ENCODE measurements around the gene INAFM2.

Gene INAFM2

DNA sequence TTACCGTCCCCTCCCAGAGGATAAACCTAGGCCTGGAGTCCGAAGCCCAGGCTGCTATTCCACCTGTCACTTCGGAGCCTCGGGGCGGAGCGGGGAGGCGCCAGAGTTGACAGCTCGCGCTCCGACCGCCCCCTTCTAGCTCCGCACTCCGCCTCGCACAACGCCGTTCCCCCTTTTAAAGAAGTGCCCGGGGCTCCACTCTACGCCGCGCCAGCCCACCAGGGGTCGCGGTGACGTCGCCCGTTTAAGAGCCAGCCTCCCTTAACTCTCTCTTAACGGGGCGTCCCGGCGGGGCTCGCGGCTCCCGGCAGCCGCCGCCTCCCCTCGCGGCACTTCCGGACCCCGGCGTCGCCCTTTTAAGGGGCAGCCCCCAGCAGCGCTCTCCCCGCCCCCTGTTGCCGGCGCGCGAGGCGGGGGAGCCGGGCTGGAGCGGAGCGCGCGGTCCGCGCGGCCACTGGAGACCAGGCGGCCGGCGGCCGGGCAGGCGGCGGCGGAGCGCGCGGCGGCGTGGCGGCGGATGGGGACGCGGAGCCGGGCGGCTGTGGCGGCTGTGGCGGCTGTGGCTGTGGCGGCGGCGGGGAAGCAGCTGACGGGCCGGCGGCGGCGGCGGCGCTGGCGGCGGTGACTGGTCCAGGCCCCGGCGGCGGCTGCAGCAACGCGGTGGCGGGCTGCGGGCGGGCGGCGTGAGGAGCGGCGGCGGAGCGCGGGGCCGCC, at the start of gene INAFM2:
TSS of gene INAFM2 (plus strand) at position 454 of the 714 bp plus-strand sequence. CDS start 364 bp downstream, outside the sequence.
- peak; percentile 97 for DNase-seq

DNA sequence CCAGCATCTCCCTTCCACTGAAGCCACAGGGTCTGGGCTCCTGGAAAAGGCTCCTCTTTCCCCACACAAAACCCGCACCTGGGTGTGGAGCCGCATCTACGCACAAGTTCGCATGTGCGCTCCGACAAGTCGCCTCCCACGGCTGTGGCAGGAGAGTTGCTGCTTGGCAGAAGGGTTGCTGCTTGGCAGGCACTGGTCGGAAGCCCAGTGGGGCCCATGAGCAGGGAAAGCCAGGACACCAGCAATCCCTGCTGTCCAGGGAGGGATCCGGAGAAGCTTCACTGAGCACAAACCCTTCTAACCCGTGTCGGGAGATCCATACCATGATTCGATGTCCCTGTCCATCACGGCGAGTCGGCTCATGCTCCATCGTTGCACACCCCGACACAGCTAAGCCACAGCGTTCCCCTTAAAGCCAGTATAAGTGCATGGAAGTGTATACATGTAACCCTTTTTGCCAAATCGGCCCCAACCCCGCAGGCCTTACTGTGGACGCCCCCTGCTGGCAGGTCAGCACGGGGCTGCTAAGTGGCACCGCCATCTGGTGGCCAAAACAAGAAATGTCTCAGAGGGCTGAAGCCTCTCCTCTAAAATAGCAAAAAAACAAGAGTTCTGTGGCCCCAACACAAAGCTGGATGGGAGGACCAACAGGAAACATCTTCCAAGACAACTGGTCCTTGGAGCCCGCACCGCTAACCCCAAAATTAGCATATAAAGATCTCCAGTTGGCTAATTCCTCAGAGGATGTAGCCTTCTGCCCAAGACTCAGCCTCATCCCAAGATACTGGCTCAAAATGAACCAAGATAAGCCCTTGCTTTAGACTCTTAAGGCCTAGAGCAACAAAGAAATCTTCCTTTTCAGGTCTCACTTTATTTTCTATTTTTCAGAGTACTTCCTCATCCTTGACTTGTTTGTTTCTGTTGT, 48.9 kb upstream of the INAFM2 start:
- DNase-seq = peak; percentile 75

DNA sequence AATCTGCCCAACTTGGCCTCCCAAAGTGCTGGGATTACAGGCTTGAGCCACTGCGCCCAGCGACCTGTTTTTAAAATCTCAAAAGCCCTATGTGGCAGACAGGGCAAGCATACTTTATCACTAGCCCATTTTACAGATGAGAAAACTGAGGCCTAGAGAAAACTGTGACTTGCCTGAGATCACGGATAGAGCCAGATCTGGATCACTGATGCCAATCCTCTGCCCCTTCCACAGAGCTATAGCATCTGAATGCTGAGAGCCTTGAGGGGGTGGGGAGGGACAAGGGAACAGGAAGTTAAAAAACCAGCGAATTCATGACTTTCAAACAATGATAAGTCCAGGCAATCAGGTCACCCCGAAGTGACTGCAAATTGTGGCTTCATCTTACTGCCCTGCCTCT, 48.0 kb upstream of the INAFM2 start:
- no peak for DNase-seq

DNA sequence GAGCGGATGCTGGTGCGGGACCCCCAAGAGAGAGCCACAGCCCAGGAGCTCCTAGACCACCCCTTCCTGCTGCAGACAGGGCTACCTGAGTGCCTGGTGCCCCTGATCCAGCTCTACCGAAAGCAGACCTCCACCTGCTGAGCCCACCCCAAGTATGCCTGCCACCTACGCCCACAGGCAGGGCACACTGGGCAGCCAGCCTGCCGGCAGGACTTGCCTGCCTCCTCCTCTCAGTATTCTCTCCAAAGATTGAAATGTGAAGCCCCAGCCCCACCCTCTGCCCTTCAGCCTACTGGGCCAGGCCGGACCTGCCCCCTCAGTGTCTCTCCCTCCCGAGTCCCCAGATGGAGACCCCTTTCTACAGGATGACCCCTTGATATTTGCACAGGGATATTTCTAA, 47.5 kb upstream of the INAFM2 start:
- DNase-seq = no peak

DNA sequence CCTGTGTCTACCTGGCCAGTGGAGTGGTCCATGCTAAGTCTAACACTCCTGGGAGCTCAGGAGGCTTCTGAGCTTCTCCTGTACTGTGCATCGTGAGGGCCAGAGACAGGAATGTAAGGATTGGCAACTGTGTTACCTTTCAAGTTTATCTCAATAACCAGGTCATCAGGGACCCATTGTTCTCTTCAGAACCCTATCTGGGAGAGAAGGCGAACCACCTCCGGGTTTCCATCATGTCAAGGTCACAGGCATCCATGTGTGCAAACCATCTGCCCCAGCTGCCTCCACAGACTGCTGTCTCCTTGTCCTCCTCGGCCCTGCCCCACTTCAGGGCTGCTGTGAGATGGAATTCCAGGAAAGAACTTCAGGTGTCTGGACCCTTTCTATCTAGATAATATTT, 46.6 kb upstream of the INAFM2 start:
- peak; percentile 28 for DNase-seq

DNA sequence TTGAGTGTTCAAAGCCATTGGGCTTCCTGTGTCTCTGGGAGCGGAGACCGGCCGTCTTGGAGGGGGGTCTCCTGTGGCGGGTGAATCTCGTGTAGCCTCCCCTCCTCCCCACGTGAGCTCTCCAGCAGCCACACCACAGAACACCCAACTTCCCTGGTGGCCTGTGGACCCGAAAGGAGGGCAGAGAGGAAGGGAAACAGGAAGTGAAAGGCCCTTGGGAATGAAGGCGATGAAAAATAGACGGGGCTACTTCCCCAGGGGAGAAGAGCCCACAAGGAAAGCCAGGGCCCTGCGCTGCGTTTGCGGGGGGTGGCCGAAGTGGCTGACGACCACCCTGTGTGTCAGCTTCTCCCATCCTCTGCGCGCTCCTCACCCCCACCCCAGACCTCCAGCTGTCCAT, 46.0 kb upstream of the INAFM2 start:
- no peak for DNase-seq

DNA sequence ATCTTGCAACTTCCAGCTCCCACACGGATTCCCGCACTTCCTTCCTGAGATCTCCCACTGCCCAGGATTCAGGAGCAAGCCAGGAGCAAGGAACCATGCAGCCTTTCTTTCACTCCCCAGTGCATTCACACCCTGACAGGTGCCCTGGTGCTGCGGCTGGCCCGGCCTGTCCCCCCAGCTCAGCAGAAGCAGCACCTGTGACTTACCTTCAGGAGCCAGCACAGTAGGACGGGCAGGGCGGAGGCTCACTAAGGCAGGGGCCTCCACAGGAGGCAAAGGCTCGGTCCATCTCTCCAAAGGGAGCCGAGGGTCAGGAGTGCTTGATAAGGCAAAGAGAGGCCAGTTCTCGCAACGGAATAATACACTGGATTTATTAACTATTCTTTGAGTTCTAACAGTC, 45.5 kb upstream of the INAFM2 start:
- no peak for DNase-seq

DNA sequence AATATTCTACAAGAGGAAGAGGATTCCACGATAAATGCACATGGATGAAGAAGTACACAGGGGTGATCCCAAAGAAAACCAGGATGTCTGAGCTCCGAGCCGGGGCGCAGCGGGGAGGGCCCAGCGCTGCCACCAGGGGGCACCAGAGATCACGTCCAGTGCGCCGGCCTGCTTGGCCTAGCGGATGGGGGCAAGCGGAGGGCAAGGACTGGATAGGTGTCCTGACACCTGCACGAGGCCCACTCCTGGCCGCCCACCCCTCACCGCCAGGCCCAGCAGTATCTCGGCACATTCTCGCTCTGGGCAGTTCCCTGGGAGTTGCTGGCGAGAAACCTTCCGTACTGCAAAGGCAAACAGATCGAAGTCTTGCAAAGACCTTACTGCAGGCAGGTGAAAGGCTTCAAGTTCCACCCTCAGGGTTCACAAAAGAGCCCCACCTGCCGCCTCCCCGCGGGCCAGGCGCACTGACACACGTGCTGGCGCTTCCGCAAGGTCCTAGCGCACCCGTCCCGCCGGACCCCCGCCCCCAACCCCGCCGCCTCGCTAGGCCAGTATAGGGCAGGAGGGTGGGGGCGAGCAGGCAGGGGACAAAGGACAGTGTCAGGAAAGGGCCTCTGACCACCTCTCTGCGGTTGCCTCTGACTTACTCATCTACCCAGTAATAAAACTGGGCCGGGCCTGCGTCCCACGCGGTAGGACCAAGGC, 43.9 kb upstream of the INAFM2 start:
- DNase-seq = peak; percentile 57

DNA sequence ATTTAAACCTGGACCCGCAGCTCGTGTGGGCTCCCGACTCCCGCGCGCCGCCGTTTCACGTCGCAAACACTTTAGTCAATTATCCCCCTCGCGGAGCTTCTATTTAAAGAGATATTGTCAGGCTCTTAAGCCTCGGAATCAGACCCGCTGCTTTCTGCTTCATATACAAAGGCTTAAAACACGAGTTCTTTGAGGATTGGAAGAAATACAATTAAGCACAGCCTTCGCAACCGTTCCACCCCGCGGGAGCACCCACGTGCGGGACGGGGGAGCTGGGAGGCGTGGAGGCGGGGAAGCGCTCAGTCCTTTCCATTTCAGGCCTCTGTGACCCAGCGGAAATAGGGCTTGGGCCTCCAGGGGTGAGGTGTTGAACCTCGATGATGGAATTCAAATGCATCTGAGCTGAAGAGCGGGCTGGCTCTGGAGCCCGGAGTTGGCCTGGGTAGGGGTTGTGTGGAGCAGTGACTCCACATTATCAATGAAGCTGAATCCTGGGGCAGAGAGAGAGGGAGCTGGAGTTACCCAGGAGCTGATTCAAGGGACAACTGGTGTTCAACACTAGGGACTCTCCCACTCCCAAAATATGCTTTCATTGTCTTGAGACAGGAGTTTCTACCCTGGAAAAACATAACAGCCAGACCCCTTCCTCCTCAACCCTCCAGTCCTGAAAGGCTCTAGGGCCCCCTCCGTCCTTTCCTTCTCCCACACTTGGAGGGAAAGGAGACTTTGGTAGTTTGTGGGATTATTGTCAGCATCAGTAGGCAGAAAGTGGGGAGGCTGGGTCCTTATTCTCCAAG, 43.0 kb upstream of the INAFM2 start:
- no peak for DNase-seq

DNA sequence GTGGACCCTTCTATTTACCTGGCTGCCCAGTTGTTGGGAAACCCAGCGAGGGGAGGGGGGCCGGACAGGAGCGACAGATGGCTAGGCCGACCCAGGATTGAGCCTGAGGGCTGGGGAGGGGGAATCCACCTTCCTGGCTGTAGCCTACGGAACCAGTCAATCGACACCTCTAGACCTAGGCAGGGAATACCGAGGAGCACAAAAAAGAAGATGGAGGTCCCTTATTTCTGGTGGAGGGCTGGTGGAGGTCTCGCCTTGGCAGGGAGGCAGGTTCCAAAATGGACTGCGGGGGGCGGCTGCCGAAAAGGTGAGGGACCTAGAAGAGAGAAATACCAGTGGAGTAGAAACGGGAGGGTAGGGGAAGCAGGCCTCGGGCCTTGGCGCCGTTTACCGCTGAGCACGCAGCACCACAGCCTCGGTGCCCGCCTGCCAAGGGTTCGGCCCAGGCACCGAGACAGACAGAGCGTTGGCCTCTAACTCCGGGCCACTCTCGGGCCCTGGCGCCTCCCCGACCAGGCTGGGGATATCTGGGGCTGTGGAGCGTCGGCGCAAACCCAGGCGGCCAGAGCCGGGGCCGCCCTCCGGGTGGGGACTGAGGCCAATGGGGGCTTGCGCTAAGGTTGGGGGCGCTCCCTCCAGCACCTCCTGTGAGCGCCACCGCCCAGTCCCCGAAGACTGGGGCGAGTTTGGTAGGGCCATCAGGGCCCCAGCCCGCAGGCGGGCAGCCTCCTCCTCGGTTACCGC, 42.3 kb upstream of the INAFM2 start:
- DNase-seq = no peak

DNA sequence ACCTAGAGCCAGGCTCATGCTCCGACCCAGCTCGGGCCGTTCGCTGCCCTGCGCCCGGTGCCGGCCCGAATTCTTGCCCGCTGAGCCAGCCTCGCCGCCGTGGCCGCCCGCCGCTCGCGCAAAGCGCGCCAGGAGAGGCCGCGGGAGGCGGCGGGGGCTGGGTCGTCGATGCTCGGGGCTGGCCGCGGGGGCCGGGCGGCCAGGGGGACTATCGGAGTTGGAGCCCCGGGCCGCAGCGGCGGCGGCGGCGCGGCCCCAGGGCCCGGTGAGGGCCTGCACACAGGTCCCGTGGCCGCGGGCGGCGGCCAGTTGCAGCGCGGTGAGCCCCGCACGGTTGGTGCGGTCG, 41.7 kb upstream of the INAFM2 start:
- no peak for DNase-seq

DNA sequence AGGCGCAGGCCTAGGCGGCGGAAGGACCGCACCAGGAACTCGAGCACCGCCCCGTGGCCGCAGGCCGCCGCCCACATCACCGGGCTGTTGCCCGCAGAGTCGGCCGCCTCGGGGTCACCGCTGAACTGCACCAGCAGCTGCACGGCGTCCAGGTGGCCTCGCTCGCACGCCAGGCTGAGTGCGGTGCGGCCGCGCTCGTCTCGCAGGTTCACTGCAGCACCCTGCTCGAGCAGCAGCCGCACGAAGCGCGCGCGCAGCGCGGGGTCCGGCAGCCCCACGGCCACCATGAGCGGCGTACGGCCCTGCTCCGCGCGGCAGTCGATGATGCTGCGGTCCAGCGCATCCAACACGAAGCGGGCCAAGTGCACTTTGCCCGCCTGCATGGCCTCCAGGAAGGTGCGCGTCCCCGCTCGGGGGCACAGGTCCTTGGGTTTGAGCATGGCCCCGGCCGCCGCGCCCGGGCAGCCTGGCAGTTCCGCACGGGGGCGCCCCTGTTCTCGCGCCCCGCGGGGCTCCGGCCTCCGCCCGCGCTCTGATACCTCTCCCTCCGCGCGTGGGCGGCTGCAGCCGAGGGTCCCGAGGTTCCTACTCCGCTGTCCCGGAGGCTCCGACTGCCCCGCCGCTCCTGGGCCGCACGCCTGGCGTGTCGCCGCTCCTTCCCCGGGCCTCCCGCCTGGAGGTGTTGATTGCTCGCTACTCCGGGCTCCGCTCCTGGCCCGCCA, 41.2 kb upstream of the INAFM2 start:
- peak; percentile 51 for DNase-seq

DNA sequence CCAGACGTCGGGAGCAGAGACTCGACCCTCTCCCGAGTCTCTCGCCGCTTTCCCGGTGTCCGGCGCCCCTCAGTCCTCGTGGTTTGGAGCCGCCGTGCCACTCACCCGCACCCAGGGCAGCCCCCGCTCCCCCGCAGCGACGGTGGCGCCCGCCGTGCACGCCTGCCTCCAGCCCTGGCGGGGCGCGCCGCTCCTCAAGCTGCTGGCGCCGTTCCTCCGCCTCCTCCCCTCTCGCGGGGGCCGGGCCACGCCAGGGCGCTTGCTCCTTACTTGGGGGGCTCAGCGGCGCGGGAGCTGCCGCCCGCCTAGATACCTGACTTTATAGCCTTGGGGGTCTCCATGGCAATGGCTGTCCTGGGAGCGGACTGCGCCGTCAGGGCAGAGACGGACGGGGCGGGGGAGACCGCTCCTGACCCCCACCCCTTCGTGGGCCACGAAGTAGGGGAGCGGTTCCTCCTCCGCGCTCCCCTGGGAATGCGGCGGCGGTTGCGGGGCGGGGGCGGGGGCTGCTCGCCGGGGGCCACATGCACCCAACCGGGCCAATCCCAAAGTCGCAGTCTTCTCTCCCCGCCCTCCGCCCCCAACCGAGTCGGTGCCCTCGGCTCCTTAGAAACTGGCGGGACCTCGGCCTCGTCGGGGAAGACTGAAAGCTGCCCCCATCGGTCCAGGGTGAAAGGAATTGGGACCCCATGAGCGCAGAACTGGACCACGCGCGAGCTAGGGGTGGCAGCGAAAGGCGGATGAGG, 40.5 kb upstream of the INAFM2 start, which contains the start of gene ANKRD63:
TSS of gene ANKRD63 (minus strand) at position 196 of the 746 bp plus-strand sequence. CDS start 478 bp downstream, outside the sequence.
- peak; percentile 44 for DNase-seq

DNA sequence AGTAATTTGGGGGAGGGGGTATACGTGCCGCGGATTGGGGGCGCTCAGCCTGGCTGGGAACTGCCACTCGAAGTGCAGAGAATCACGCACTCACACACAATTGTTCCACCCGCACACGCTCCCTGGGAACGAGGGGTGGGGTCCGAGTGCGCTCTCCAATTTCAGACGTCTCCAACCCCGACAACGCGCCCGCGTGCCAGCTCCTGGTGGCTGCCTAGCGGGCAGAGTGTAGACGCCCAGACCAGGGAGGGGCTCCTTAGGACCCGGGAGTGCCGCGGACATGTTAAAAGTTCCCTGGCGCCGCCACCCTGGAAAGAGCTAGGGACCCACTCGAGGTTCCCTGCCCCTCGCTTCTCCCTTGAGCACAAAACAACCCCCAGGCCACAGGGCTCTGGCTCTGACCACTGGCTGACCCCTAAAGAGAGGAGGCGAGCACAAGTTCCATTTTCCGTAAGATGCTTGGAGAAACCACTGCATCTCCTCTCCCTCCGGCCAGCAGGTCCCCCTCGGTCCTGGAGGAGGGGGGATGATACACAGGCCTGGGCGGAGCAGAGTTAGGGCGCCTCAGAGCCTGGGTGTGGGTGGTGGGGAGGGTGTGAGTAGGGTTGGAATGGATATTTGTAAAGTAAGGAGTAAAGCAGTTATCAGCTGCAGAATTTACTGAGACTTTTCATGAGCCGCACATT, 39.7 kb upstream of the INAFM2 start:
- no peak for DNase-seq

DNA sequence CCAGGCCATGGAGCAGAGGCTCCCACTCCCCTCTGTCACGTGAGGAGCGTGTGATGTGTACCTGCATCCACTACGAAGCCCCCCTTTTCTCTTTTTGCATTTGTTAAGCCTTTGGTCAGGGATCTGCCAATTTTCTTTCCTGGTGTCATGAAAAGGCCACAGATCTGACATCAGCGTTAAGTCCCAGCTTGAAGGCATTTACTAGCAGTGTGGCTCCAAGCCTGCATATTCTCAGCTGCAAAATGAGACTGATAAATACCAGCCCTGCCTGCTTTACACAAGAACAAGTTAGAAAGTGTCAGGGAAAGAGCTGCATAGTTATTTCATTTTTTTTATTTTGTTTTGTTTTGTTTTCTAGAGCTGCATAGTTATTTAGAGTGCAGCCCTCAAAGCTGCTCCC, 38.3 kb upstream of the INAFM2 start:
- no peak for DNase-seq

DNA sequence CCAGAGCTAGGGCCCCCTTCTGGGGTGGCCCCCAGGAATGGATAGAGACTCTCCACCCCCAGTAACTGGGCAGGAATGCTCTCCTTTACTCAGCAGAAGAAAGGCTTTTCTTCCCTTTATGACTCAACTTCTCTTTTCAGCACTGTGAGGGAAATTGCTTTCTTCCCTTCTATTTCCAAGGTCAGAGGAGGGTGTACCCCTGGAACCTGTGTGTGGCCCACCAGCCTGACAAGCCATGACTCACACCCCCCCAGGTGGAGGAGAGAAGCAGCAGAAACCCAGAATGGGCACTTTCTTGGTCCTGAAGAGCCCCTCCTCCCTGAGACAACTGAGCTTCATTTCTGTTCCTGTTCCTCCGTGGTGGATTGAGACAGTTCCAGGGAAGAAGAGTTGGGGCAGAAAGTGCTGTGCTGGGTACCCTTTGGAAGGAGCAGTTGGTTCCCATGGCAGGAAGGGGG, 37.9 kb upstream of the INAFM2 start:
- DNase-seq = no peak

DNA sequence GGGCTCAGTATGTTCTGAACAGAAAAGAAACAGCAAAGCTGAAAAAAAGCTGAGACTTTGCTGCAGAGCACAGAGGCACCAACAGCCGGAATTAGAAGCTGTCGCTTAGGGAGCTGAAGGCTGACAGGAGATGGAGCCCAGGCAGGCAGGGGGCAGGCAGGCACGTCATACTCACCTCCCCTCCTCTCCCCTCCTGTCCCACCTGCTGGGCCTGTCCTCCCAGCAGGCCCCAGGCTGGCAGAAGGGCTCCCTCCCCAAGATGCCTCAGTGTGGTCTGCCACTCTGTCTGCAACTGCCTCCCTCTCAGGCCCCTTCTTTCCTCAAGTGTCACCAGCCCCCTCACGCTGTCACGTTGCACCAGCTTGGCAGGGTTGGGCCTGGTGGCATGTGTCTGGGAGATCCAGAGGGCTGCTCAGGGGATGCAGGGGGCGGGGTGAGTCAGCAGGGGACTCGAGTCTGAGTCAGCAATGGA, 37.4 kb upstream of the INAFM2 start:
- DNase-seq = peak; percentile 78

DNA sequence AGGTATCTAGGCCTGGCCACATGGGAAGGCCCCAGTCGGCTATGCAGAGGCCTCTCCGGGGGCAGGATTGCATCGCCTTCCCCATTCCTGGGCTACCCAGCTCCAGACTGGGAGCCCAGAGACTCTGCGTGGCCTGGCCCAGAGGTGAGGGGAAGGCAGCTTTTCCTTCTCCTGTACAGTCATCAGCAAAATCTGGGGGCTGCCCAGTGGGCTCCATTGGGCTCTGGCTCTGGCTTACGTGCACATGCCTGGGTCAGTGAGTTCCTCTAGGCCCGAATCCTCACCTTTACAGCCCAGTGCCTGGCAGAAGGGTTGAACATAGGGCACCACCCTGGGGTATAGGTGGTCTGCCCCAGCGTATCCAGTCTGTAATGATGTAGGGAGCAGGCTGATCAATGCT, 36.7 kb upstream of the INAFM2 start:
- no peak for DNase-seq

DNA sequence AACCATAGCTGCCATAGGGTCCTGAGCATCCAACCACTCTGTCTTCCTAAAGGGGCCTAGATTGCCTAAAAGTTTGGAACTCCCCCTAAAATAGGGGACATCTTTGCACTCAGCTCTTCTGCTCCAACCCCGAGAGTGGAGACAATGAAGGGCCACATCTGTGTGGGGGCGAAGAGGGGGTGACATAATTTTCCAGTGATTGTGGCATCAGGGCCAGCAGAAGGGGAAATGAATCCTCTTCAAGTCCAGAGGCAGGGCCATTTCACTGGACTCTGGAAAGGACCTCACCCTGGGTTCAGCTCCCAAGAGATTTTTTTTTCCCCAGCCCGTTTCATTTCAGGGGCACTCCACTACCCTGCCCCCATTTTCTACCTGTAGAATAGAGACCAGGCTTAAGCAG, 36.0 kb upstream of the INAFM2 start:
- DNase-seq = no peak

DNA sequence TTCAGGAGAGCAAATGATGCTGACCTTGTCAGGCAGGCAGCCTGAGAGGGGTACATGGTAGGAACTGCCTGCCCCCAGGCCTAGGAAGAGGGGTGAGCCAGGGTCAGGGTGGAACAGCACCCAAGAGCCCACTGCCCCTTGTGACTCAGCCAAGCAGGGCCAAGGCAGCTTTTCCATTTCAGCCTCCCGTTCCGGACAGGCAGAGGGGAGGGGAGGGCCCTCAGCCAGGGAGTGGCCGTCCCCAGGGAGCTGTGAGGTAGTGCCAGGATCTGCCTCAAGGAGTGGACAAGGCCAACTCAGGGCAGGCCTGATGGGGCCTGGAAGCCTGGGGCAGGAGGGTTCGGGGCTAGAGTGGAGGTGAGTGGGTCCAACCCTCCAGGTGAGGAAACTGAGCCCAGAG, 35.5 kb upstream of the INAFM2 start:
- DNase-seq = no peak

Measured in NCI-H2171 treated with DMSO at 0.1 percent for 48 hours (cell line).